ENCODE results near the gene HPD.

DNA sequence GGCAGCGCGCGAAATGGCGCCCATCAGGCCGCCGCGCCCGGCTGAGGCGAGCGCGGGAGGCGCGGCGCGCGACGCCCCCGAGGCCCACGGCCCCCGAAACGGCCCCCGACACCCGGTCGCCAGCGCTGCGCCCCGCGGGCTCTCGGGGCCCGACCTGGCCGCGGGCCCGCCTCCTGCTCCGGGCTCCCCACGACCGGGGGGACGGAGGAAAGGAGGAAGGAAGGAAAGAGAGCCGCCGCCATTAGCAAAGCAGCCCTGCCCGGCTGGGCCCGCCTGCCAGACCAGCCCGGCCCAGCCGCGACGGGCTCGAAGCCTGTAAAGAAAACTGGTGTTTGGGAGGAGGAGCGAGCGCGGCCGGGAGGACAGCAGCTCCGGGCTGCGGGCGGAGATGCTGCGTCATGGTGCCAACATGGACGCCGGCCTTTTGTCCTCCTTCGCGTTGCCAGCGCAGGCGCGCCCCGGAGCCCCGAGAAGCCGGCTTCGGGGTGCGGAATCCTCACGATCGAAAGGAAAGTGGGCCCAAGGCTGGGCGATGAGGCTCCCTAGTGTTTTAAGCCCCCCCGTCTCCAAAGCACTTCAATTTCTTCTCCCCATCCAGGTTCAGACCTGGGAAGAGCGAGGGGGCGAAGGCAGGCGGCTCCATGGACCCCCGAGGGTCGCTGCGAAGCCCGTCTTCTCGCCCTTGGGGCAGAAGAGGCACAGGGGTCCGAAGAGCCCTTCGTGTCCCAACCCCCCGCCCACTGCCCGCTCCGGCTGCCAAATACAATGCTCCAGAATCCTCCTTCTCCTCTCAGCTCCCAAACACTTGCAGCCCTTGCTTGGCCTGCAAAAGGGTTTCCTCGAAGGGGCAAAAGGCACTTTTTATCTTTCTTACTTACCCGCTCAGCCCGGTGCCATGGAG lies 57.7 kb downstream of the HPD start:
- TF ChIP-seq, protein P1, sequence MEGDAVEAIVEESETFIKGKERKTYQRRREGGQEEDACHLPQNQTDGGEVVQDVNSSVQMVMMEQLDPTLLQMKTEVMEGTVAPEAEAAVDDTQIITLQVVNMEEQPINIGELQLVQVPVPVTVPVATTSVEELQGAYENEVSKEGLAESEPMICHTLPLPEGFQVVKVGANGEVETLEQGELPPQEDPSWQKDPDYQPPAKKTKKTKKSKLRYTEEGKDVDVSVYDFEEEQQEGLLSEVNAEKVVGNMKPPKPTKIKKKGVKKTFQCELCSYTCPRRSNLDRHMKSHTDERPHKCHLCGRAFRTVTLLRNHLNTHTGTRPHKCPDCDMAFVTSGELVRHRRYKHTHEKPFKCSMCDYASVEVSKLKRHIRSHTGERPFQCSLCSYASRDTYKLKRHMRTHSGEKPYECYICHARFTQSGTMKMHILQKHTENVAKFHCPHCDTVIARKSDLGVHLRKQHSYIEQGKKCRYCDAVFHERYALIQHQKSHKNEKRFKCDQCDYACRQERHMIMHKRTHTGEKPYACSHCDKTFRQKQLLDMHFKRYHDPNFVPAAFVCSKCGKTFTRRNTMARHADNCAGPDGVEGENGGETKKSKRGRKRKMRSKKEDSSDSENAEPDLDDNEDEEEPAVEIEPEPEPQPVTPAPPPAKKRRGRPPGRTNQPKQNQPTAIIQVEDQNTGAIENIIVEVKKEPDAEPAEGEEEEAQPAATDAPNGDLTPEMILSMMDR (conservative IDR thresholded peaks at IDR 0.05; ENCODE audit: low read depth, low read length), result no peak
- no peak for TF ChIP-seq EZH2 (IDR thresholded peaks at IDR 0.05; ENCODE audit: borderline replicate concordance, low read depth, low read length, poor library complexity, severe bottlenecking)
